Glutamatergic neuron (in vitro differentiated cells): ENCODE data around the gene PSMA5. TPM values are rescaled to one million over a fixed set of nuclear protein-coding genes. Genes with fewer than 3 reads are reported as not detected.

Experiments used
- DNase-seq: peaks from one replicate; pipeline ENCODE4 v3.0.0; 2022
- H3K27ac Mint-ChIP-seq: one replicate; pipeline ENCODE4 v1.8.0; 2020; ENCODE audit warnings: mild to moderate bottlenecking, mixed read lengths, inconsistent platforms; ENCODE audit not compliant: unreplicated experiment
- H3K27me3 Mint-ChIP-seq: one replicate; pipeline ENCODE4 v1.8.0; 2020; ENCODE audit warnings: mild to moderate bottlenecking, moderate library complexity, mixed read lengths, inconsistent platforms; ENCODE audit not compliant: unreplicated experiment
- H3K36me3 Mint-ChIP-seq: one replicate; pipeline ENCODE4 v1.8.0; 2020; ENCODE audit warnings: mild to moderate bottlenecking, mixed read lengths, inconsistent platforms; ENCODE audit not compliant: unreplicated experiment
- H3K4me1 Mint-ChIP-seq: one replicate; pipeline ENCODE4 v1.8.0; 2020; ENCODE audit warnings: mild to moderate bottlenecking, low read depth, mixed read lengths, inconsistent platforms; ENCODE audit not compliant: unreplicated experiment
- H3K4me3 Mint-ChIP-seq: one replicate; pipeline ENCODE4 v1.8.0; 2020; ENCODE audit warnings: mild to moderate bottlenecking, mixed read lengths, inconsistent platforms; ENCODE audit not compliant: unreplicated experiment
- H3K9me3 Mint-ChIP-seq: one replicate; pipeline ENCODE4 v1.8.0; 2020; ENCODE audit warnings: mild to moderate bottlenecking, moderate library complexity, mixed read lengths, inconsistent platforms; ENCODE audit not compliant: unreplicated experiment
- CTCF ChIP-seq: fragments of 200-600 bp; sonication (generic); IDR thresholded peaks from one replicate; pipeline ENCODE4 v1.5.0; 2021; ENCODE audit not compliant: partially characterized antibody, unreplicated experiment
- total RNA-seq: library from RNA; stranded (reverse); fragmentation: NEBNext Ultra II Directional; extraction: Animal tissue kit (Norgen Biotek cat#: 25700); gene quantifications from one replicate; pipeline ENCODE4 v1.2.1, GENCODE V29; 2021; ENCODE audit not compliant: unreplicated experiment

PSMA5 gene
- total RNA-seq, 1 donor from 2014 or later = 54.0 TPM

DNA sequence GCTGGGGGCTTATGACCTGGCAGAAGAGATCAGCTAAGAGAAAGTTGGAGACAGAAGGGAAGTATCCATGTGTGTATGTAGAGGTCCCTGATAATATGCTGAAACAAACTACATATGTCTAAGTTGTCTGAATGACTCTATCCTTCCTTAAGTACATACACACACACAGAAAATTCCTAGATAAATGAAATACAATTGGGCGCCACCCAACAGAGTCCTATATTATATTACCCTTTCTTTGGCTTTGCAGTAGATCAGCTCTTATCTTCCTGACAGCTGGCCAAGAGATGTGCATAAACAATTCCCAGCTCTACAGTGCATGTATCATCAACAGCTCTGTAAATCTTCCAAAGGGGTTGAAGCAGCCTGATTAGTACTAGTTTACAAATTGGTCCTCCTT is 68.6 kb downstream of the PSMA5 start:
- no peak overlapping the region for H3K4me3 Mint-ChIP-seq
- H3K4me1 Mint-ChIP-seq = no peaks in the 10 kb centered on the region
- H3K9me3 Mint-ChIP-seq = peaks cover 3% of the 10 kb centered on the region
- H3K36me3 Mint-ChIP-seq = no peaks in the 10 kb centered on the region
- no peak overlapping the region for H3K27ac Mint-ChIP-seq
- no peak for TF ChIP-seq CTCF
- DNase-seq = no peak
- H3K27me3 Mint-ChIP-seq = peaks cover 1% of the 10 kb centered on the region

GRCh38 chr1:109356915-109357314 is 69.3 kb downstream of the PSMA5 start:
- peaks cover 3% of the 10 kb centered on the region for H3K9me3 Mint-ChIP-seq
- no peaks in the 10 kb centered on the region for H3K4me1 Mint-ChIP-seq
- no peak overlapping the region for H3K27ac Mint-ChIP-seq
- no peak for TF ChIP-seq CTCF
- DNase-seq = no peak
- no peak overlapping the region for H3K4me3 Mint-ChIP-seq
- H3K36me3 Mint-ChIP-seq = no peaks in the 10 kb centered on the region
- peaks cover 1% of the 10 kb centered on the region for H3K27me3 Mint-ChIP-seq

DNA sequence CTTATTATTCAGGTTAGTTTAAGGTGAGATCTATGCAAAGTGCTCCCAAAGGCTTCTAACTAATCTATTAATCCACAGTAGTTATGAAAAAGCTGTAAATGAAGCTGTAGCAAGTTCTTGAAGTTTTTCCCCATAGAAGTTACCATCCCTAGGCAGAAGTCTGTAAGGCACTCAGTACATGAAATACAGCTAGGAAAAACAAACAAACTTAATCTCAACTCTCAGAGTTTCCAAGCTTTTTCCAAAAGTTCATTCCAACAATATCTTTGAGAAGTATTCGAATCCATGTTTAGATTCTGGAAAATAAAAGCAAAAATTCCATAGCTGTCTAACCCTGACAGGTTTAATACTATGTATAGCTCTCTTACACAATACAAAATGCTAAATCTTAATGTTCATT is 69.7 kb downstream of the PSMA5 start:
- TF ChIP-seq CTCF = no peak
- H3K36me3 Mint-ChIP-seq = no peaks in the 10 kb centered on the region
- peaks cover 1% of the 10 kb centered on the region for H3K27me3 Mint-ChIP-seq
- H3K4me1 Mint-ChIP-seq = no peaks in the 10 kb centered on the region
- no peak overlapping the region for H3K4me3 Mint-ChIP-seq
- H3K9me3 Mint-ChIP-seq = peaks cover 3% of the 10 kb centered on the region
- no peak for DNase-seq
- no peak overlapping the region for H3K27ac Mint-ChIP-seq

DNA sequence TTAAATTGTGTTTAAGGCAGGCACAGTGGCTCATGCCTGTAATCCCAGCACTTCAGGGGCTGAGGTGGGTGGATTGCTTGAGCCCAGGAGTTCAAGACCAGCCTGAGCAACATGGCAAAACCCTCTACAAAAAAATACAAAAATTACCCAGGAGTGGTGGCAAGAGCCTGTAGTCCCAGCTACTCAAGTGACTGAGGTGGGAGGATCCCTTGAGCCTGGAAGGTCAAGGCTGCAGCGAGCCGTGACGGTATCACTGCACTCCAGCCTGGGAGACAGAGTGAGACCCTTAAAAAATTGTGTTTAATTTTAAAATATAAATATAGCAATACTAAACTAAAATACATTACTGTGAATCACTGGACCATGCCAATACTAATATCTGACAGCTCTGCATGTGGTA is 71.3 kb downstream of the PSMA5 start:
- Mint-ChIP-seq H3K27ac (no peak overlapping the region), H3K36me3 (no peaks in the 10 kb centered on the region), H3K27me3 (peaks cover 1% of the 10 kb centered on the region), H3K4me3 (no peak overlapping the region), H3K9me3 (peaks cover 1% of the 10 kb centered on the region), H3K4me1 (no peaks in the 10 kb centered on the region)
- TF ChIP-seq CTCF = no peak
- DNase-seq = no peak

GRCh38 chr1:109351457-109351856 is 74.8 kb downstream of the PSMA5 start:
- Mint-ChIP-seq H3K4me3 (no peak overlapping the region), H3K4me1 (no peaks in the 10 kb centered on the region), H3K27me3 (peaks cover 1% of the 10 kb centered on the region), H3K9me3 (no peaks in the 10 kb centered on the region), H3K36me3 (no peaks in the 10 kb centered on the region), H3K27ac (no peak overlapping the region)
- no peak for TF ChIP-seq CTCF
- no peak for DNase-seq
